Panc1 (cell line): Measurements from ENCODE around the gene IDUA. TPM values are rescaled to one million over a fixed set of nuclear protein-coding genes. Genes with fewer than 3 reads are reported as not detected.
A peak's percentile ranks its signal among the peaks of the same experiment; 100 is the strongest.

Experiments
- ATAC-seq: fragments of 200-7000 bp; cut with Tn5 transposase; 2 replicates; pipeline ENCODE4 v1.9.1; 2020; ENCODE audit warnings: mild to moderate bottlenecking, moderate library complexity
- BruUV-seq: library from RNA; stranded (reverse); fragments of 400-500 nt; replicated peaks from 2 replicates; lab custom pipeline; 2021; lab: Mats Ljungman, UMichigan
- CTCF ChIA-PET: fragments of 300-600 bp; sonication (Branson Sonifier 250); formaldehyde crosslinking; loops from one replicate; lab custom pipeline; 2022; ENCODE audit warnings: antibody characterized with exemption; lab: Charles Lee
- POLR2A ChIA-PET: fragments of 300-600 bp; sonication (Branson Sonifier 250); formaldehyde crosslinking; loops from one replicate; lab custom pipeline; 2022; ENCODE audit warnings: antibody characterized with exemption; lab: Charles Lee
- DNase-seq: peaks from one replicate; pipeline ENCODE4 v3.0.0-alpha.2; 2010; ENCODE audit warnings: low read depth, low spot score
- H3K27ac ChIP-seq: 2 replicates; pipeline ENCODE4 v1.5.1; 2011; ENCODE audit warnings: mild to moderate bottlenecking, low read length, inconsistent platforms
- H3K27me3 ChIP-seq: fragments of 200-500 bp; sonication (Bioruptor generic); 2 replicates; pipeline ENCODE4 v1.6.0; 2014; ENCODE audit warnings: low read length, inconsistent platforms; ENCODE audit not compliant: control insufficient read depth, insufficient read depth
- H3K36me3 ChIP-seq: fragments of 200-500 bp; sonication (Bioruptor generic); 2 replicates; pipeline ENCODE4 v1.5.1; 2014; ENCODE audit warnings: inconsistent platforms, mild to moderate bottlenecking, low read length, moderate library complexity; ENCODE audit not compliant: control insufficient read depth, insufficient read depth
- H3K4me1 ChIP-seq: 2 replicates; pipeline ENCODE4 v1.5.1; 2011; ENCODE audit warnings: inconsistent platforms, mild to moderate bottlenecking, low read length, moderate library complexity; ENCODE audit not compliant: control insufficient read depth, insufficient read depth
- H3K4me3 ChIP-seq, 2 experiments: 2 replicates each; pipeline ENCODE4 v1.5.1; 2011 to 2012; ENCODE audit warnings: low read depth in 2 of 2, low read length in 2 of 2, mild to moderate bottlenecking in 2 of 2, inconsistent platforms in 1 of 2, moderate library complexity in 1 of 2
- H3K9me3 ChIP-seq: fragments of 200-500 bp; sonication (Bioruptor generic); 2 replicates; pipeline ENCODE4 v1.5.1; 2014; ENCODE audit warnings: low read depth, mild to moderate bottlenecking, inconsistent platforms, low read length, moderate library complexity; ENCODE audit not compliant: control insufficient read depth, insufficient read depth
- POLR2AphosphoS5 ChIP-seq: IDR thresholded peaks from 2 replicates; pipeline ENCODE4 v1.6.1; 2012; ENCODE audit warnings: mild to moderate bottlenecking, low read depth, low read length, moderate library complexity
- SIN3A ChIP-seq: IDR thresholded peaks from 2 replicates; pipeline ENCODE4 v1.6.1; 2012; ENCODE audit warnings: low read depth, mild to moderate bottlenecking, low read length, moderate library complexity, borderline replicate concordance; ENCODE audit not compliant: insufficient read depth
- TCF7L2 ChIP-seq: IDR thresholded peaks from 2 replicates; pipeline ENCODE4 v1.6.1; 2011; ENCODE audit warnings: mild to moderate bottlenecking, low read depth, low read length, inconsistent platforms
- in situ Hi-C: cut with HindIII; loops from 2 replicates; pipeline ENCODE4 v1.10.0; 2016; ENCODE audit warnings: low sequenced_read_pairs, low pct_unique_long_range_greater_than_20kb
- intact Hi-C: fragments of 100-400 bp; cut with micrococcal nuclease; formaldehyde crosslinking; loops from one replicate; pipeline ENCODE4 v1.10.0; 2022; ENCODE audit not compliant: unreplicated experiment
- total RNA-seq: library from RNA; stranded (reverse); gene quantifications from one replicate; pipeline ENCODE4 v1.2.1, GENCODE V29; 2021; ENCODE audit not compliant: unreplicated experiment
- TF ChIP-seq, protein P1 (sequence below), 2 experiments: IDR thresholded peaks; 2 replicates each; pipeline ENCODE4 v1.6.1; 2011 to 2012; ENCODE audit warnings: low read depth in 2 of 2, control low read depth in 1 of 2, low read length in 1 of 2, mild to moderate bottlenecking in 1 of 2, moderate library complexity in 1 of 2; ENCODE audit not compliant: insufficient read depth in 1 of 2
- TF ChIP-seq, protein P2 (sequence below): fragments of 450-650 bp; IDR thresholded peaks from 2 replicates; pipeline ENCODE4 v1.5.1; 2017; ENCODE audit warnings: mild to moderate bottlenecking

The IDUA gene
- total RNA-seq, 1 experiment from 2014 or later = 30.6 TPM

DNA sequence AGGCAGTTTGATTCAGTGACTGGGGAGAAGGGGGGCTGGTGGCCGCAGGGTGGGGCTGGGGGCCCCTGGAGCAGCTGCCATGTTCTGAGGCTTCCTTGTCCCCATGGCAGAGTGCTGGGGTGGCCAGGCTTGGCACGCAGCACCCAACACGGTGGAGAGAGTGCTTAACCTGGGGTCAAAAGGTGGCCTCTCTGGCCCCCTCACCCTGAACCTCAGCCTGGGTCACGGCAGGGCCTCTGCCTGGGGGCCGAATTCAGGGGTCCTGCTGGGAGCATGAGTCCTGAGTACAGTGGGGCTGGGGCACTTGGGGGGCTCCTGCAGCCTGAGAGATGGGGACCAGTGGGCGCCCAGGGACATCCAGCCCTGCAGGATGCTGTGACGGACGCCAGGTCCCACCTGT is 44.5 kb downstream of the IDUA start:
- H3K4me1 ChIP-seq = peaks cover 16% of the 10 kb centered on the region
- in situ Hi-C loops (no loop called here), intact Hi-C loops (no loop called here)
- no peaks in the 10 kb centered on the region for H3K27me3 ChIP-seq
- no peak for DNase-seq
- ATAC-seq = no peak
- CTCF ChIA-PET = no interaction called here
- H3K27ac ChIP-seq = no peak overlapping the region
- no peak for TF ChIP-seq TCF7L2
- TF ChIP-seq SIN3A = no peak
- no peak for TF ChIP-seq POLR2AphosphoS5
- TF ChIP-seq, protein P1, sequence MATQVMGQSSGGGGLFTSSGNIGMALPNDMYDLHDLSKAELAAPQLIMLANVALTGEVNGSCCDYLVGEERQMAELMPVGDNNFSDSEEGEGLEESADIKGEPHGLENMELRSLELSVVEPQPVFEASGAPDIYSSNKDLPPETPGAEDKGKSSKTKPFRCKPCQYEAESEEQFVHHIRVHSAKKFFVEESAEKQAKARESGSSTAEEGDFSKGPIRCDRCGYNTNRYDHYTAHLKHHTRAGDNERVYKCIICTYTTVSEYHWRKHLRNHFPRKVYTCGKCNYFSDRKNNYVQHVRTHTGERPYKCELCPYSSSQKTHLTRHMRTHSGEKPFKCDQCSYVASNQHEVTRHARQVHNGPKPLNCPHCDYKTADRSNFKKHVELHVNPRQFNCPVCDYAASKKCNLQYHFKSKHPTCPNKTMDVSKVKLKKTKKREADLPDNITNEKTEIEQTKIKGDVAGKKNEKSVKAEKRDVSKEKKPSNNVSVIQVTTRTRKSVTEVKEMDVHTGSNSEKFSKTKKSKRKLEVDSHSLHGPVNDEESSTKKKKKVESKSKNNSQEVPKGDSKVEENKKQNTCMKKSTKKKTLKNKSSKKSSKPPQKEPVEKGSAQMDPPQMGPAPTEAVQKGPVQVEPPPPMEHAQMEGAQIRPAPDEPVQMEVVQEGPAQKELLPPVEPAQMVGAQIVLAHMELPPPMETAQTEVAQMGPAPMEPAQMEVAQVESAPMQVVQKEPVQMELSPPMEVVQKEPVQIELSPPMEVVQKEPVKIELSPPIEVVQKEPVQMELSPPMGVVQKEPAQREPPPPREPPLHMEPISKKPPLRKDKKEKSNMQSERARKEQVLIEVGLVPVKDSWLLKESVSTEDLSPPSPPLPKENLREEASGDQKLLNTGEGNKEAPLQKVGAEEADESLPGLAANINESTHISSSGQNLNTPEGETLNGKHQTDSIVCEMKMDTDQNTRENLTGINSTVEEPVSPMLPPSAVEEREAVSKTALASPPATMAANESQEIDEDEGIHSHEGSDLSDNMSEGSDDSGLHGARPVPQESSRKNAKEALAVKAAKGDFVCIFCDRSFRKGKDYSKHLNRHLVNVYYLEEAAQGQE (IDR thresholded peaks at IDR 0.05; ENCODE audit: insufficient read depth in 1 of 2, low read depth in 2 of 2, low read length in 1 of 2) = no peak
- TF ChIP-seq, protein P2, sequence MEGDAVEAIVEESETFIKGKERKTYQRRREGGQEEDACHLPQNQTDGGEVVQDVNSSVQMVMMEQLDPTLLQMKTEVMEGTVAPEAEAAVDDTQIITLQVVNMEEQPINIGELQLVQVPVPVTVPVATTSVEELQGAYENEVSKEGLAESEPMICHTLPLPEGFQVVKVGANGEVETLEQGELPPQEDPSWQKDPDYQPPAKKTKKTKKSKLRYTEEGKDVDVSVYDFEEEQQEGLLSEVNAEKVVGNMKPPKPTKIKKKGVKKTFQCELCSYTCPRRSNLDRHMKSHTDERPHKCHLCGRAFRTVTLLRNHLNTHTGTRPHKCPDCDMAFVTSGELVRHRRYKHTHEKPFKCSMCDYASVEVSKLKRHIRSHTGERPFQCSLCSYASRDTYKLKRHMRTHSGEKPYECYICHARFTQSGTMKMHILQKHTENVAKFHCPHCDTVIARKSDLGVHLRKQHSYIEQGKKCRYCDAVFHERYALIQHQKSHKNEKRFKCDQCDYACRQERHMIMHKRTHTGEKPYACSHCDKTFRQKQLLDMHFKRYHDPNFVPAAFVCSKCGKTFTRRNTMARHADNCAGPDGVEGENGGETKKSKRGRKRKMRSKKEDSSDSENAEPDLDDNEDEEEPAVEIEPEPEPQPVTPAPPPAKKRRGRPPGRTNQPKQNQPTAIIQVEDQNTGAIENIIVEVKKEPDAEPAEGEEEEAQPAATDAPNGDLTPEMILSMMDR = no peak
- H3K36me3 ChIP-seq = no peaks in the 10 kb centered on the region
- H3K9me3 ChIP-seq = no peaks in the 10 kb centered on the region
- BruUV-seq = no TSS peak
- POLR2A ChIA-PET = no interaction called here
- no peak overlapping the region for H3K4me3 ChIP-seq

DNA sequence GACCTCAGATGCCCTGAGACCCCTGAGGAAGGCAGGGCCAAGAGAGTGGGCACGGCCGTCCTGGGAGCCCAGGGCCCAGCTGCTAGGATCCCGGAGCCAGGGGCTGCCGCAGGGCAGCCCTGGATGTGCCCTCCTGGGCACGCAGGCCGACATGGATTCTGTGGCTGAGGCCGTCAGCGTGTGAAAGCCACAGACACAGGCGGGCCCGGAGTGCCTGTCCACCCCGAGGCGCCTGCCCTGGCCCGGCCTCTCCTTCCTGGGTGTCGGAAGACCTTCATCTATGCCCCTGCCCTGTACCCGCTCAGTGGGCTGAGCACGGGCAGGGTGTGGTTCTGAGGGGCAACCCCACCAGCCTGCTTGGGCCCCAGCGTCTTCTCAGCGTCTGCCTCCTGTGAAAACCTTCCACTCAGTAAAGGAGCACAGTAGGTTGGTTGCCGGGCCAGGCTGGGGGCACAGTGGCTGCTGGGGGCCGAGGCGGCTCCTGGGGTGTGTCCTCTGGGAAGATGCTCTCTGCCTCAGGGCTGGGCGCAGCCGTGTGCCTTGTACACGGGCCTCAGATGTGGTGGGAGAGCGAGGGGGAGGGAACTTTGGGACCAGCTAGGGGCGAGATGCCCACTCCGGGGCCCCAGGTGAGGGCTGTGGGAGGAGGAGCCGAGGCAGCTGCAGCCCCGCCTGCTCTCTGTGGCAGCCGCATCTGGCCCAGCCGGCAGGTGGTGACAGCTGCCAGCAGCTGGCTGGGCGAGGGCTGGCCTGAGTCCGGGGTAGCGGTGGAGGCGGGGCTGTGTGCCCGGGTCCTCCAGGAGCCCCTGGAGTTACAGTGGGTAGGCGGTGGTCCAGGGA is 45.3 kb downstream of the IDUA start:
- H3K27ac ChIP-seq = no peak overlapping the region
- H3K4me1 ChIP-seq = peaks cover 24% of the 10 kb centered on the region
- no peaks in the 10 kb centered on the region for H3K36me3 ChIP-seq
- no peak for DNase-seq
- TF ChIP-seq, protein P1 (IDR thresholded peaks at IDR 0.05; ENCODE audit: insufficient read depth in 1 of 2, low read depth in 2 of 2, low read length in 1 of 2) = no peak
- TF ChIP-seq SIN3A (no peak), POLR2AphosphoS5 (no peak), TCF7L2 (no peak)
- TF ChIP-seq, protein P2 = no peak
- ChIA-PET CTCF (interaction anchor here (0.7 kb wide), 1 partner anchor 37 kb away, joined by 3 read pairs; no protein-coding TSS in a partner anchor), POLR2A (no interaction called here)
- H3K9me3 ChIP-seq = no peaks in the 10 kb centered on the region
- ATAC-seq = 0 out of 2 replicates have a peak, but pooled peaks have one; percentile 32
- intact Hi-C loops (no loop called here), in situ Hi-C loops (no loop called here)
- no TSS peak for BruUV-seq
- no peaks in the 10 kb centered on the region for H3K27me3 ChIP-seq
- H3K4me3 ChIP-seq = no peak overlapping the region
